CD14-positive monocyte (primary cell): ENCODE measurements around the gene LRP8. TPM values are rescaled to one million over a fixed set of nuclear protein-coding genes. Genes with fewer than 3 reads are reported as not detected.
A peak's percentile ranks its signal among the peaks of the same experiment; 100 is the strongest.

Experiments used
- DNase-seq, 3 donors: peaks; one replicate each; pipeline ENCODE4 v3.0.0-alpha.2; 2011 to 2022
- H2AFZ ChIP-seq: 2 replicates; pipeline ENCODE4 v1.6.0; 2012; ENCODE audit warnings: mild to moderate bottlenecking, low read depth, low read length, inconsistent platforms; ENCODE audit not compliant: insufficient read depth, poor library complexity, severe bottlenecking
- H3K27ac ChIP-seq, 2 donors: 1 replicate in 1 of 2; 2 replicates in 1 of 2; pipeline ENCODE4 v1.5.1; 2012 to 2013; ENCODE audit warnings: low read length in 2 of 2, control low read depth in 1 of 2, inconsistent platforms in 1 of 2, low read depth in 1 of 2, mild to moderate bottlenecking in 1 of 2
- H3K27me3 ChIP-seq, 2 donors: one replicate each; pipeline versions ENCODE4 v1.6.0 to v1.6.1; 2011 to 2013; ENCODE audit warnings: low read length in 2 of 2; ENCODE audit not compliant: control insufficient read depth in 2 of 2, insufficient read depth in 2 of 2
- H3K36me3 ChIP-seq, 2 donors: replicated peaks in 1 of 2; 1 replicate in 1 of 2; 2 replicates in 1 of 2; pipeline versions ENCODE4 v1.5.1 to v1.6.1; 2012 to 2013; ENCODE audit warnings: low read length in 2 of 2, control low read depth in 1 of 2, inconsistent platforms in 1 of 2, mild to moderate bottlenecking in 1 of 2; ENCODE audit not compliant: insufficient read depth in 2 of 2, control insufficient read depth in 1 of 2
- H3K4me1 ChIP-seq, 2 donors: 1 replicate in 1 of 2; 2 replicates in 1 of 2; pipeline versions ENCODE4 v1.5.1 to v1.6.1; 2012 to 2013; ENCODE audit warnings: low read length in 2 of 2, control low read depth in 1 of 2, inconsistent platforms in 1 of 2, mild to moderate bottlenecking in 1 of 2, moderate library complexity in 1 of 2; ENCODE audit not compliant: insufficient read depth in 2 of 2, control insufficient read depth in 1 of 2
- H3K4me2 ChIP-seq: replicated peaks from 2 replicates; pipeline ENCODE3; 2012; ENCODE audit warnings: low read length, moderate library complexity, mild to moderate bottlenecking; ENCODE audit not compliant: poor library complexity, severe bottlenecking; ENCODE audit errors: extremely low read depth
- H3K4me3 ChIP-seq, 3 experiments: fragments of 200-600 bp in 1 of 3; sonication (generic) in 1 of 3; replicated peaks in 1 of 3; 1 replicate in 2 of 3; 2 replicates in 1 of 3; pipeline ENCODE4 v1.5.1; 2011 to 2013; ENCODE audit warnings: low read length in 3 of 3, mild to moderate bottlenecking in 3 of 3, control low read depth in 2 of 3, low read depth in 2 of 3, inconsistent platforms in 1 of 3, moderate library complexity in 1 of 3
- H3K79me2 ChIP-seq: 2 replicates; pipeline ENCODE4 v1.6.0; 2012; ENCODE audit warnings: mild to moderate bottlenecking, control low read depth, inconsistent platforms, low read length, moderate library complexity; ENCODE audit not compliant: insufficient read depth
- H3K9ac ChIP-seq: 2 replicates; pipeline ENCODE4 v1.6.0; 2017; ENCODE audit warnings: low read length, mild to moderate bottlenecking; ENCODE audit not compliant: insufficient read depth, poor library complexity, severe bottlenecking
- H3K9me3 ChIP-seq, 2 donors: replicated peaks in 1 of 2; 1 replicate in 1 of 2; 2 replicates in 1 of 2; pipeline versions ENCODE4 v1.5.1 to v1.6.1; 2012 to 2013; ENCODE audit warnings: low read length in 2 of 2, control low read depth in 1 of 2; ENCODE audit not compliant: control insufficient read depth in 1 of 2, insufficient read depth in 1 of 2
- H4K20me1 ChIP-seq: 2 replicates; pipeline ENCODE4 v1.6.0; 2012; ENCODE audit warnings: mild to moderate bottlenecking, low read length, control low read depth, moderate library complexity; ENCODE audit not compliant: insufficient read depth
- H3K27ac Mint-ChIP-seq, 7 donors: one replicate each; pipeline ENCODE4 v1.8.0; 2020; ENCODE audit warnings: mild to moderate bottlenecking in 7 of 7, mixed read lengths in 7 of 7, moderate library complexity in 6 of 7, inconsistent platforms in 2 of 7
- H3K27me3 Mint-ChIP-seq, 3 donors: one replicate each; pipeline ENCODE4 v1.8.0; 2021 to 2022; ENCODE audit warnings: low read depth in 3 of 3, mild to moderate bottlenecking in 3 of 3, mixed read lengths in 3 of 3, moderate library complexity in 3 of 3, inconsistent platforms in 1 of 3
- H3K36me3 Mint-ChIP-seq, 2 donors: one replicate each; pipeline ENCODE4 v1.8.0; 2020; ENCODE audit warnings: mixed read lengths in 2 of 2, inconsistent platforms in 1 of 2, mild to moderate bottlenecking in 1 of 2
- H3K4me1 Mint-ChIP-seq: one replicate; pipeline ENCODE4 v1.8.0; 2020; ENCODE audit warnings: mild to moderate bottlenecking, mixed read lengths
- H3K4me3 Mint-ChIP-seq, 2 donors: one replicate each; pipeline ENCODE4 v1.8.0; 2020; ENCODE audit warnings: mild to moderate bottlenecking in 2 of 2, mixed read lengths in 2 of 2, moderate library complexity in 1 of 2
- H3K9me3 Mint-ChIP-seq, 7 donors: one replicate each; pipeline ENCODE4 v1.8.0; 2020 to 2022; ENCODE audit warnings: mixed read lengths in 7 of 7, mild to moderate bottlenecking in 6 of 7, moderate library complexity in 6 of 7, inconsistent platforms in 2 of 7
- WGBS: methylation state at CpG from one replicate; pipeline ENCODE4 v1.1.5; 2013; ENCODE audit warnings: missing lambda C conversion rate; ENCODE audit not compliant: insufficient coverage; 5-methylcytosine and 5-hydroxymethylcytosine counted together
- intact Hi-C, 2 donors: fragments of 100-400 bp; cut with micrococcal nuclease; formaldehyde crosslinking; loops; one replicate each; pipeline versions ENCODE4 v1.15.0 to v1.15.1; 2023
- polyA plus RNA-seq, 3 donors: library from polyadenylated mRNA; depleted of rRNA in 1 of 3; unstranded in 2 of 3; stranded (reverse) in 1 of 3; fragments of 300-500 nt in 2 of 3; fragments of >200 nt in 1 of 3; fragmentation: Illumina TruSeq in 2 of 3; gene quantifications; 1 replicate in 2 of 3; 2 replicates in 1 of 3; pipeline ENCODE4 v1.2.3, GENCODE V29; 2012 to 2021
- TF ChIP-seq, protein P1 (sequence below): fragments of 200-600 bp; IDR thresholded peaks from one replicate; pipeline ENCODE4 v1.8.0; 2022; ENCODE audit warnings: antibody characterized with exemption, mild to moderate bottlenecking

LRP8 gene
- polyA plus RNA-seq, 3 donors, result 0.76 to 11.3 (median 0.95) TPM

GRCh38 chr1:53321366-53321765 lies 6.5 kb downstream of the LRP8 start:
- no peak for DNase-seq

DNA sequence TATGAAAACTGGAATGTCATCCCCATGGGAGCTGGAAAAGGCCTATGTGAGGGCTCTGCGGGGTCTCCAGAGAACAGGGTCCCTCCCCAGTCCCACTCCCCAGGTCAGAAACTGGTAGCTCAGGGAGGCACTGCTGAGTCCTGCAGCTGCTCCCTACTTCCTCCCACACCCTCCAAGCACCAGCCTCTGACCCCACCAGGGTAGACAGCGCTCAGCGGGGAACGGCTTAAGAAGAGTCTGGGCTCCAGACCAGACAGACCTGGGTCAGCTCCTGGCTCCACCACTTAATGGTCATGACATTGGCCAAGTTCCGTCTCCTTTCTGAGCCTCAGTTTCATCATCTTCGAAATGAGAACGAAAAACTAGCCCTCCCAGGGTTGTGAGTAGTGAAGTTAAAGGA lies 7.2 kb downstream of the LRP8 start:
- no peaks in the 10 kb centered on the region for H3K27me3 ChIP-seq
- no peaks in the 10 kb centered on the region for H4K20me1 ChIP-seq
- no peak overlapping the region for H3K27ac Mint-ChIP-seq
- H3K4me1 Mint-ChIP-seq, result peaks cover 17% of the 10 kb centered on the region
- 98% methylated on average over 4 of the region's 7 CpGs for WGBS
- H3K9me3 Mint-ChIP-seq, result no peaks in the 10 kb centered on the region
- H3K27ac ChIP-seq, result no peak overlapping the region
- H3K36me3 Mint-ChIP-seq, result peaks cover 33 to 72% of the 10 kb centered on the region in 2 donors
- no peak overlapping the region for H3K4me3 ChIP-seq
- H3K9me3 ChIP-seq, result no peaks in the 10 kb centered on the region
- no peak overlapping the region for H3K4me3 Mint-ChIP-seq
- H3K27me3 Mint-ChIP-seq, result peaks cover 0 to 1% (median 0%) of the 10 kb centered on the region in 3 donors
- H3K4me2 ChIP-seq, result no peak overlapping the region
- H3K9ac ChIP-seq, result no peak overlapping the region
- TF ChIP-seq, protein P1, sequence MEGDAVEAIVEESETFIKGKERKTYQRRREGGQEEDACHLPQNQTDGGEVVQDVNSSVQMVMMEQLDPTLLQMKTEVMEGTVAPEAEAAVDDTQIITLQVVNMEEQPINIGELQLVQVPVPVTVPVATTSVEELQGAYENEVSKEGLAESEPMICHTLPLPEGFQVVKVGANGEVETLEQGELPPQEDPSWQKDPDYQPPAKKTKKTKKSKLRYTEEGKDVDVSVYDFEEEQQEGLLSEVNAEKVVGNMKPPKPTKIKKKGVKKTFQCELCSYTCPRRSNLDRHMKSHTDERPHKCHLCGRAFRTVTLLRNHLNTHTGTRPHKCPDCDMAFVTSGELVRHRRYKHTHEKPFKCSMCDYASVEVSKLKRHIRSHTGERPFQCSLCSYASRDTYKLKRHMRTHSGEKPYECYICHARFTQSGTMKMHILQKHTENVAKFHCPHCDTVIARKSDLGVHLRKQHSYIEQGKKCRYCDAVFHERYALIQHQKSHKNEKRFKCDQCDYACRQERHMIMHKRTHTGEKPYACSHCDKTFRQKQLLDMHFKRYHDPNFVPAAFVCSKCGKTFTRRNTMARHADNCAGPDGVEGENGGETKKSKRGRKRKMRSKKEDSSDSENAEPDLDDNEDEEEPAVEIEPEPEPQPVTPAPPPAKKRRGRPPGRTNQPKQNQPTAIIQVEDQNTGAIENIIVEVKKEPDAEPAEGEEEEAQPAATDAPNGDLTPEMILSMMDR, result no peak
- H3K4me1 ChIP-seq, result peaks cover 5 to 9% of the 10 kb centered on the region in 2 donors
- no peak for DNase-seq
- intact Hi-C loops, result no loop called here
- peaks cover 10 to 58% of the 10 kb centered on the region in 2 donors for H3K36me3 ChIP-seq
- peaks cover 79% of the 10 kb centered on the region for H3K79me2 ChIP-seq
- H2AFZ ChIP-seq, result no peak overlapping the region

More at GRCh38 chr1:53321366-53321765, 6.5 kb downstream of the LRP8 start:
- H3K4me1 ChIP-seq, result peaks cover 8 to 15% of the 10 kb centered on the region in 2 donors
- no peak overlapping the region for H2AFZ ChIP-seq
- H3K27me3 ChIP-seq, result no peaks in the 10 kb centered on the region
- H3K4me3 ChIP-seq, result no peak overlapping the region
- WGBS, result 68% methylated on average over 4 of the region's 5 CpGs
- no peak overlapping the region for H3K9ac ChIP-seq
- peaks cover 77% of the 10 kb centered on the region for H3K79me2 ChIP-seq
- H3K27ac Mint-ChIP-seq, result peak overlapping the region in 2 of 7 donors; percentile 8 to 48
- TF ChIP-seq, protein P1, result no peak
- H3K27ac ChIP-seq, result no peak overlapping the region
- H3K36me3 ChIP-seq, result peaks cover 10 to 56% of the 10 kb centered on the region in 2 donors
- H3K4me1 Mint-ChIP-seq, result peaks cover 20% of the 10 kb centered on the region
- no peak overlapping the region for H3K4me2 ChIP-seq
- peaks cover 0 to 1% (median 0%) of the 10 kb centered on the region in 3 donors for H3K27me3 Mint-ChIP-seq
- H3K9me3 ChIP-seq, result no peaks in the 10 kb centered on the region
- H3K36me3 Mint-ChIP-seq, result peaks cover 29 to 66% of the 10 kb centered on the region in 2 donors
- intact Hi-C loops, result no loop called here
- no peak overlapping the region for H3K4me3 Mint-ChIP-seq
- H3K9me3 Mint-ChIP-seq, result no peaks in the 10 kb centered on the region
- H4K20me1 ChIP-seq, result no peaks in the 10 kb centered on the region
